ENCODE results near the gene MNS1.
"Not testable (repeated sequence)": the region's sequence is repeated elsewhere in the genome, so short reads cannot be mapped to it uniquely, and the experiment has no call there.

The MNS1 gene, protein sequence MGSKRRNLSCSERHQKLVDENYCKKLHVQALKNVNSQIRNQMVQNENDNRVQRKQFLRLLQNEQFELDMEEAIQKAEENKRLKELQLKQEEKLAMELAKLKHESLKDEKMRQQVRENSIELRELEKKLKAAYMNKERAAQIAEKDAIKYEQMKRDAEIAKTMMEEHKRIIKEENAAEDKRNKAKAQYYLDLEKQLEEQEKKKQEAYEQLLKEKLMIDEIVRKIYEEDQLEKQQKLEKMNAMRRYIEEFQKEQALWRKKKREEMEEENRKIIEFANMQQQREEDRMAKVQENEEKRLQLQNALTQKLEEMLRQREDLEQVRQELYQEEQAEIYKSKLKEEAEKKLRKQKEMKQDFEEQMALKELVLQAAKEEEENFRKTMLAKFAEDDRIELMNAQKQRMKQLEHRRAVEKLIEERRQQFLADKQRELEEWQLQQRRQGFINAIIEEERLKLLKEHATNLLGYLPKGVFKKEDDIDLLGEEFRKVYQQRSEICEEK

DNA sequence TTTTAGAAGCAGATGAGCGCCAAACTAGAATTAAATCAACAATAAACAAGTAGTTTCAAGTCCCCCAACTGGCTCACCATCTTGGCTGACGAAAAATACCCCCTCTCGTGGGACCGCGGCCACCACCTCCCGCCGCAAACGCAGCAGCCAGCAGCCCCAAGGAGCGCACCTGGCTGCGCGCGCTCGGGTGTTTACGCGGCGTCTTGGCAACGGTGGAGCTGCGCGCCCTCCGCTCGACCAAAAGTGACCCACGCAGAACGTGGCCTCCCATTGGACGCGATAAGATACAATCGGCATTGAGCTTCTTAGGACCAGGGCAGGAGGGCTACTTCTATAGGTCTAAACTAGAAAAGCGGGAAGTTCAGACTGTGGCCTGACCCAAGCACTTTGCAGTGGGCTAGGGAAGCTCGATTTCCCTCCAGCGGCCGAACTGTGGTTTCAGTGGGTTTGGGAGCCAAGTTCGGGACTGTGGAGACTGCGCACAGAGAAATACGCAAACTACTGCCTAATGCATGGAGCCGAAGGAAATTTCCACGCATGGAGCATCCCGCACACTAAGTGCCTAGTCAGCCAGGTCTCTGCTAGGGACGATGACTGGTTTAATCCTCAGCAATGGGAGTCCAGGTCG is at the start of gene MNS1:
MNS1 (minus strand) TSS at position 245 of the 628 bp plus-strand sequence; CDS start at position 80, 165 bp downstream.
- peak; percentile 95 for DNase-seq (ENCODE audit: low spot score)

DNA sequence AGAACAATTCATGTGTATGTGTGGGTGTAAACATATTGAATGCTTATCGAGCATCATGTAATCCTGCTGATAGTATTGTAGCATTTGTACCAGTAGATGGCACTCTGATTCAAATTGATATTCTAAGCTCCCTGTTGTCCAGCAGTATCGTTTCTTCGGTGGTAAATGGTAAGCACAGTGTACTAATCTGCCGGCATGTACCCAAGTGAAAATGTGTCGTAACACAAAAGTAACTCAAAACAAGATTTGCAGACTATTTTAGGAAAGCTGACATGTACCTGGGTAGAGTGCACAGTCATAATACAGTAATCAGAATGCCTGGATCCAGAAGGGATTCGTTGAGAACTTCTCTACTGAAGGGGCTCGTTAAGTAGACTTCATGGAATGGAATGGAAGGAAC is 31.7 kb upstream of the MNS1 start:
- peak; percentile 54 for DNase-seq (ENCODE audit: low spot score)

- DNase-seq (ENCODE audit: low spot score), result no peak
Measured at GRCh38 chr15:56495533-56495932, 30.6 kb upstream of the MNS1 start.

GRCh38 chr15:56495053-56495452 is 30.1 kb upstream of the MNS1 start:
- no peak for DNase-seq (ENCODE audit: low spot score)

GRCh38 chr15:56492791-56493555 is 28.0 kb upstream of the MNS1 start:
- no peak for DNase-seq (ENCODE audit: low spot score)

DNA sequence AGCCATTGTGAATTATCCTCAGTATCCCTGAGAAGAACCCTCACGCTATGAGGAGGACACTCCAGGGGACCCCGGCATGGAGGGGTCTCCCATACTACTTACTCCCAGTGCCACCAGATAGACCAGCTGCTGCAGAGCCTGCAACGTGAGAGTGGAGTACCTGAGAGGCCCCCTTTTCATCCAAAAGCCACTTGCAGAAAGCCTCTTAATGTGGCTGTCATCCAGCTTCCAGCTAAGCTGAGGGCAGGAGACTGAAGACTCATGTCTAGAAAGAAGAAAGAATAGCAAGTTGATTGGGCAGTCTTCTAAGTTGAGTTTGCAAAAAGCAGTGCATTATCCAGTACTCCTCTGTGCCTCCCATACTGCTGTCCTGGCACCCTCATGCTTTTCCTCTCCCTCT is 27.3 kb upstream of the MNS1 start:
- no peak for DNase-seq (ENCODE audit: low spot score)

DNA sequence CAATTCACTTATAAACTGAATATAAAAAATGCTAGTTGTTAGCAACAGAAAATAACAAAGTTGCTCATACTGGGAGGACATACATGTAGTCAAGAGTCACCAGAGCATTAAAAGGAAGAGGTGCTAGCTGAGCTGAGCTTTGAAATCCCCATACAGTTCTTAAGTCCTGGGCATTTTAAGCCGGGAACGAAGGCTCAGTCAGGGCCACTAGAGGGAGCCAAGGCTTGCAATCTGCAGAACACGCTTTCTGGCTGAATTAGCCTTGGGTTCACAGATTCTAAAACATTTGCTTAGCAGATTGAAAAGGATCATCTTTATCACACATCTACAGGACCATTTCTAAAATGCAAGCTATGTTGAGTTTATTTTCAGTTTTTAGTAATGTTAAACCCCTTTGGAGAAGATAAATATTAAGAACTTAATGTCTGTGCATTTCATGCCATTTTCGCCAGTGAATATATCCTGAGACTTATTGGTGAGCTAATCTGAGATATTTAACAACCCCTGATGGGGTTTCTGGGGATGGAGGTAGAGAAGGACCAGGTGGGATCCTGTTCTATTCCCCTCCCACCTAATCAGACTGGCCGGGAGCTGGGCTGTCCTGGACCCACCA is 26.3 kb upstream of the MNS1 start:
- peak; percentile 69 for DNase-seq (ENCODE audit: low spot score)

DNA sequence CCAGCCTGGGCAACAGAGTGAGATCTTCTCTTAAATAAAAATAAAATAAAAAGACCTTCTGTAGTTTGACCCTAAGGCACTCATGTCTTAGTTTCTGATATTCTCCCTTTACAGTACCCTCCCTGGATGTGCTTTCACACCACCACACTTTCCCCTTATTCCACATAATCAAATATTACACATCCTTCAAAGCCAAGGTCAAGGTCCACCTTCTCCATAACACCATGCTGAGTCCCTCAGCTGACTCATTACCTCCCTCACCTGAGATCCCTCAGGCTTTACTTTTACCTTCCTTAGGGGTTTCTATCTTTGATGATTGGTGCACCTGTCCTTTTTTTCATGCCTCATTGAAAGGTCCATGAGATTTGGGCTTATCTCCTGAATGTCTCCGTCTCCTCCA is 25.5 kb upstream of the MNS1 start:
- no peak for DNase-seq (ENCODE audit: low spot score)

GRCh38 chr15:56486206-56486605 is 21.3 kb upstream of the MNS1 start:
- not testable (repeated sequence) for DNase-seq (ENCODE audit: low spot score)

- DNase-seq (ENCODE audit: low spot score), result not testable (repeated sequence)
Measured at GRCh38 chr15:56485426-56485825, 20.5 kb upstream of the MNS1 start.

- no peak for DNase-seq (ENCODE audit: low spot score)
Measured at GRCh38 chr15:56484287-56484686, 19.4 kb upstream of the MNS1 start.

- DNase-seq (ENCODE audit: low spot score), result no peak
Measured at GRCh38 chr15:56475351-56475750, 10.4 kb upstream of the MNS1 start.

DNA sequence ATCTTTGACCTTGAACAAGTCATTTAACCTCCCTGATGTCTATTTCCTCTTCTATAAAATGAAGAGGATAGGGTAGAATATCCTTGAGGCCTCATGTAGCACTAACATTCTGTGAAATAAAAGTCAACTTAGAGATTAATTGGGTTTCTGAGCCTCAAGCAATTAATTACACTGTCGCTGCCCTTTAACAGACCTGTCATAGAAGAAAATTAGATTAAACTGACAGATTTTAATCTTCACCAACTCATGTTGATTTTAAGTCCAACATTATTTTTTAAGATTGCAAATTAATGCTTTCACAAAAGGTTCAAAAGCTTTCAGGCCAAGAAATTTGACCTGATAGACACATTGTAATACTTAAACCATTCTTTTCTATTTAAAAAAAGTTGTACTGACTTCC is 8.1 kb upstream of the MNS1 start:
- DNase-seq (ENCODE audit: low spot score), result no peak

DNA sequence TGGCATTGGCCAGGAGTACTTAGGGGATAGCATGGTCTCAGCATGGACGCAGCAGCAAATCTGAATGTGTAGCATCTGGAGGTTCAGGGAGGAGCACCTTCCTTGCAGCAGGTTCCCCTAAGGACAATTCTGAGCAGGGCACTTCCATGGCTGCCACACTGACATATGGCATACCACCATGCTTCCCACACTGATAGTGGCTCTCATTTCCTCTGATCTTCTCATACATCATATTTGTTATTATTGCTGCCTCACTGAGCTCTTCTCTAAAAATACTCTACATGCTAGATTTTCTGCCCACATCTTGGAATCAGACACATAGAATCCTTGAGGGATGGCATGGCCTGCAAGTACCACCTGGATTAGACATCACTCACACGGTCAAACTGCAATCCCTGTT is 7.3 kb upstream of the MNS1 start:
- DNase-seq (ENCODE audit: low spot score), result no peak

DNA sequence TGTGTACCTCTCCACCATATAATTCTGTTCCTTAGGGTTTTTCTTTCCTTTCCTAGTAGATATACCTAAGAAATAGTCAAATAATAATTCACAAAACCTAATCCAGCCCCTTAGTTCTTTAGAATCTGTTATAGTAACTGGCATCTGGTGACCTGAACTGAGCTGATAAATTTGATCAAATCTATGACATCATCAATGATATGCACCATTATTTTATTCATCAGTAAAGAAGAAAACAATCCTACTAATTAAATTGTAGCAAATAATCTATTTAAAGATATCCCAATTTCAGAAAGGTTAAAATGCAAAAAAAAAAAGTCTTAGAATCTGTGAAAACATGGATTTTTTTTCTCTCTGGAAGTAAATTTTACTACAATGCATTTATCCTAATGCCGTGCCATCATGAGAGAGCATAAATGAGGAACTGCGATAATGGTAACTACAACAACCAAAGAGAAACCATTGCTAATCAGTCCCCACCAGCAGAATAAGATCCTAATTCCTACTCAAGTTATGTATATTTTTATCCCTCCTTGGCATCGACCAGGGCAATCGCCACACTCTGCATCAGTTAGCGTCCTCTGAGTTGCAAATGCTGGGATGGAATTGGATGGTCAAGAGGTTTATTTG is 6.6 kb upstream of the MNS1 start:
- DNase-seq (ENCODE audit: low spot score), result no peak

GRCh38 chr15:56469483-56469882 is 4.5 kb upstream of the MNS1 start:
- no peak for DNase-seq (ENCODE audit: low spot score)

GRCh38 chr15:56468401-56468800 is 3.5 kb upstream of the MNS1 start:
- DNase-seq (ENCODE audit: low spot score), result peak; percentile 30

- DNase-seq (ENCODE audit: low spot score), result no peak
Measured at GRCh38 chr15:56467616-56468015, 2.7 kb upstream of the MNS1 start.

DNA sequence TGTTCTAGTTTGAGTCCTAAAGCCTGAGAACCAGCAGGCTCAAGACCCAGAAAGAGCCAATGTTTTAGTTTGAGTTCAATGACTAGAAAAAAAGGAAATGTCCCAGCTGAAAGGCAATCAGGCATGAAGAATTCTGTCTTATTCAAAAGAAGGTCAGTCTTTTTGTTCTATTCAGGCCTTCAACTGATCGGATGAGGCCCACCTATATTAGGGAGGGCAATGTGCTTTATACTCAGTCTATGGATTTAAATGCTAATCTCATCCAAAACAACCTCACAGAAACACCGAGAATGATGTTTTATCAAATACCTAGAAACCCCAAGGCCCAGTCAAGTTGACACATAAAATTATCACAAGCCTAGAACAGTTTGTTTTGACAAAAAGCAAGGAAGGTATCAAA is 4.0 kb downstream of the MNS1 start:
- DNase-seq (ENCODE audit: low spot score), result no peak

GRCh38 chr15:56460071-56460470 is 4.9 kb downstream of the MNS1 start:
- DNase-seq (ENCODE audit: low spot score), result no peak

- DNase-seq (ENCODE audit: low spot score), result no peak
Measured at GRCh38 chr15:56459096-56459495, 5.8 kb downstream of the MNS1 start.

- no peak for DNase-seq (ENCODE audit: low spot score)
Measured at GRCh38 chr15:56456229-56456628, 8.7 kb downstream of the MNS1 start.
